GF-D8 (cell line): ENCODE results near the gene IQSEC1.

Experiments
- DNase-seq: peaks from one replicate; lab custom pipeline; 2025; lab: John Stamatoyannopoulos, UW

Gene IQSEC1

GRCh38 chr3:13068269-13069010 is 4.8 kb downstream of the IQSEC1 start:
- no peak for DNase-seq

- DNase-seq = no peak
These were observed 5.5 kb downstream of the IQSEC1 start for GRCh38 chr3:13067778-13068177.

DNA sequence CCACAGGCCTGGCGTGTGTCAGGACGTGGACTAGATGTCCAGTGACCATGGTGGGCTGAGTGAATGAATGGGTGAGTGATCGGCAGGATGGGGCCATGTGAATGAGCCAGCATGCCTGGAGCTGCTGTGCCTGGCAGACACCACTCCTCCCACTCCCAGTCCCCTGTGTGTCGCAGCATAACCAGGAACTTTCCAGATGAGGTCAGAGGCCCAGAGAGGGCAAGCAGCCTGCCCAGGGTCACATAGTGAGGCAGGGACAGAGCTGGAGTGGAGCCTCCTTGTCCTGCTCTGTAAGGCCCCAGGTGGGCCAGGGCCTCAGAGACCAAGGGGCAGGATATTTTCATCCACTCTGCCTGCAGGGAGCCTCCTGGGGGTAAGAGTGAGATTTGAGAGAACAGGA is 6.4 kb downstream of the IQSEC1 start:
- no peak for DNase-seq

DNA sequence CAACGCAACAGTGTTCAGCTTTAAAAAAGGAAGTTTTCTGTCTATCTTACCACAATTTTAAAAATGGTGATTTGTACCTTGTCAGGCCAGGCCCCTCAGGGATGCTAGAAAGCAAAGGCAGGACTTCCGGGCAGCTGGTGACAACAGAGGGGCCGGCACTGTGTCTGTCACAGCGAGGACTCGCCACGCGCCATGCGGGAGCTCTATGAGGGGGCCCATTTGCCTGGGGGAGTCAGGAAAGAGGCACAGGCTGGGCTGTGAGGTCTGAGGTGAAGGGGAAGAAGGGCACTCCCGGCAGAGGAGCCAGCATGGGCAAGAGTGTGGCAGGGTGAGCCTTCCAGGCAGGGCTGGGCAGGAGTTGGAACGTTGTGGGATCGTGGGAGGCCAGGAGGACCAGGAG is 7.0 kb downstream of the IQSEC1 start:
- DNase-seq = no peak

GRCh38 chr3:13065727-13066126 is 7.5 kb downstream of the IQSEC1 start:
- no peak for DNase-seq

GRCh38 chr3:13064964-13065363 is 8.3 kb downstream of the IQSEC1 start:
- DNase-seq = no peak

GRCh38 chr3:13064159-13064868 is 8.9 kb downstream of the IQSEC1 start:
- no peak for DNase-seq

- no peak for DNase-seq
These were observed 10.0 kb downstream of the IQSEC1 start for GRCh38 chr3:13063225-13063624.

- DNase-seq = no peak
These were observed 10.6 kb downstream of the IQSEC1 start for GRCh38 chr3:13062647-13063046.

DNA sequence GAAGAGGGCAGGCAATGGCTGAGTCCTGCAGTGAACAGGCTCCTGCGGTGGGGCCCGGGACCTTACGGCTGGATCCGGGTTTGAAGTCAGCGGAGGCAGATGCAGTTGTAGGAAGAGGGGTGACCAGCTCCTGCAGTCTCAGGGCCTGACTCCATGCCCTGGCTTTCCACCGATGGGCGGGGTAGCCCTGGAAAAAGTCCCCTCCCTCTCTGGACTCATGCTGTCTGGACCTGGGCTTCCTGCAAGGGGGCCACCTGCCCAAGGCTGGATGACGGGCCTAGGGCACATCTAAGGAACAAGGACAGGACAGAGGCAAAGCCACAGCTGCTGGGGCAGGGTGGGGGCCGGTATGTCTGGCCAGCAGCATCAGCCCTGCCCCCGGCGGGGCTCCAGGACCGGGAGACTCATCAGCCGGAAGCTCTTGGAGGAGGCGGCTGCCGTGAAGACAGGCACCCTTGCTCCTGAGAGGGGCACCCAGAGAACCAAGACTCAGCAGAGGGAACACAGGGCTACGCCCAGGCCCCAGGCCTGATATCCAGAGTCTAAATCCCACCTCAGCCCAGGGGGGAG is 12.8 kb downstream of the IQSEC1 start:
- no peak for DNase-seq

- DNase-seq = no peak
These were observed 14.7 kb downstream of the IQSEC1 start for GRCh38 chr3:13058346-13059120.

- DNase-seq = no peak
These were observed 15.8 kb downstream of the IQSEC1 start for GRCh38 chr3:13057282-13058040.

GRCh38 chr3:13055634-13056033 is 17.6 kb downstream of the IQSEC1 start:
- no peak for DNase-seq

DNA sequence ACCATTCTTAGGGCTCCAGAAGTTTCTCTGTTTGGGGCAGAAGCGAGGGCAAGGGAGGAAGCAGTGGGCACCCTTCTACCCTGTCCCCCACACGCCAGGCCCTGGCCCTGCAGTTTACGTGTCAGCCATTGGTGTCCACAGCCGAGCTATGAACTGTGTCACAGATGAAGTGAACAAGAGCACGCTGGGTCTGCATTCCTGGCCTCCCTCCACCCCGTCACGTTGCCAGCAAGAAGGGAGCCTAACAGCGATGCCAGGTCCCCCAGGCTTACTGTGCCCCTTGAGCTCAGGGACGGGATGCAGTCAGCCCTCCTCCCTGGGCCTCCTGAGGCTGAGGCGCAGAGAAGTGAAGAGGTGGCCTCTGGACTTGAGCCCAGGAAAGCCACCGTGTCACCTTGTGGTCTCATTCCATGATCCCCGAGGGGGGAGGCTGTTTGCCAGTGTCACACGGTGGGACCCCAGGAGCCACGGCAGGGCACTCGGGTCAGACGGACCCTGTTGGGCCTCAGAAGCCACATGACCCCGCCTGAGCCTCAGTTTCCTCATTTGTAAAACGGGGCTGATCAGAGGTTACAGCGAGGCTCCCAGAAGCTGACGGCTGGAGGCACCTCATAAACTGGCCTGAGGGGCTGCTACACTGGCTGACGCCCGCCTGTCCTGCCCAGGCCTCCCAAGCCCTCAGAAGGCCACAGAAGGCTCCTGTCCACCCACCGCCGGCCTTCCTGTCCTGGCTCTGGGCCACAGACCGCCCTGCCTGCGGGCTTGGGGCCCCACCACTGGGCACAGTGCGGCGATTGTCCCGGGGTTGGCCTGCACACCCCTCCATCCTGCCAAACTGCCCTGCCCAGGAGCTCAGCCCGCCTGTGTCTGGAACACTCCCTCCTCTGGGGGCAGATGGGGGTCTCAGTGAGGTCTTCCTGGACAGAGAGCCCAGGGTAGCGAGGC is 18.6 kb downstream of the IQSEC1 start:
- no peak for DNase-seq

GRCh38 chr3:13053893-13054292 is 19.3 kb downstream of the IQSEC1 start:
- no peak for DNase-seq

DNA sequence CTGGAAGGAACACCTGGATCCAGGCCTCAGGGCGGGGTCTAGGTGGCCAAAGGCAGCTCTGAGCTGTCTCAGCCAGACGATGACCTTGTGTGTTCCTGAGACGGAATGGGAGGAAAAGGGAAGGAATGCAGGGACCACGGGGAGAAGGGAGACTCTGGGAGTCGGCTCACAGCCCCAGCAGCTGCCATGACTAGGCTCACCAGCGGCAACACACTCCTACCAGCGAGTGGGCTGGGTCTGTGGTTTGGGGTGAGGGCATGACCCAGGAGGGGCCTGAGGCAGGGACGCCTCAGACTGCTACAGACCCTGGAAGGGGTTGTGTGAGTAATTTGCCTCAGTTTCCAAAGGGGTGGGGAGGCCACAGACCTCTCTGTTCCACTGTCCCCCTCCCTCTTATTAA is 19.8 kb downstream of the IQSEC1 start:
- DNase-seq = no peak

GRCh38 chr3:13052191-13052820 is 20.9 kb downstream of the IQSEC1 start:
- DNase-seq = no peak

GRCh38 chr3:13051581-13051980 is 21.6 kb downstream of the IQSEC1 start:
- DNase-seq = no peak

GRCh38 chr3:13051066-13051465 is 22.2 kb downstream of the IQSEC1 start:
- DNase-seq = no peak

GRCh38 chr3:13050446-13050845 is 22.8 kb downstream of the IQSEC1 start:
- DNase-seq = no peak
